HG03520 (cell line): ENCODE data around the gene MESP2.

Experiments
- ATAC-seq: cut with Tn5 transposase; IDR thresholded peaks from one replicate; pipeline ENCODE4 v1.9.1; 2021; ENCODE audit warnings: mild to moderate bottlenecking, moderate library complexity; ENCODE audit not compliant: unreplicated experiment

Gene MESP2

DNA sequence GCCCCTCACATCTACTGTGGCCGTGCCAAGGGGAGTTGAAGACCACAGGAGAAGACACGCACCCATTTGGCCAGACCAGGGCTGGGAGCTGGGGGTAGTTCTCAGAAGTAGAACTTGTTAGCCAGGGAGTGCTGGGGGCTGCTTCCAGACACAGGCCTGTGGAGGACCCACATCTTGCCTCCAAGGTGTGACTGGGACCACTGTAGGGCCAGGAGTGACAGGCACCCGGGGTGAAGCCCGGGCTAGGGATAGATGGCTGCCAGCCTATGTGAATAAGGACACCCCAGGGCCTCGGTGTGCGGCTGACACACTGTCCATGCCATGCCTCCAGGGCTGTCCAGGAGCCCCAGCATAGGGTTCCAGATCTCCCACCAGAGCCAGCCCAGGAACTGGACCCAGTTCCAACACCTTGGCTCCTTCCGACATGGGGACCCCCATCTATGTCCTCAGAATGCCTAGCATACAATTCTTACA, 36.8 kb downstream of the MESP2 start:
- ATAC-seq, result no peak

DNA sequence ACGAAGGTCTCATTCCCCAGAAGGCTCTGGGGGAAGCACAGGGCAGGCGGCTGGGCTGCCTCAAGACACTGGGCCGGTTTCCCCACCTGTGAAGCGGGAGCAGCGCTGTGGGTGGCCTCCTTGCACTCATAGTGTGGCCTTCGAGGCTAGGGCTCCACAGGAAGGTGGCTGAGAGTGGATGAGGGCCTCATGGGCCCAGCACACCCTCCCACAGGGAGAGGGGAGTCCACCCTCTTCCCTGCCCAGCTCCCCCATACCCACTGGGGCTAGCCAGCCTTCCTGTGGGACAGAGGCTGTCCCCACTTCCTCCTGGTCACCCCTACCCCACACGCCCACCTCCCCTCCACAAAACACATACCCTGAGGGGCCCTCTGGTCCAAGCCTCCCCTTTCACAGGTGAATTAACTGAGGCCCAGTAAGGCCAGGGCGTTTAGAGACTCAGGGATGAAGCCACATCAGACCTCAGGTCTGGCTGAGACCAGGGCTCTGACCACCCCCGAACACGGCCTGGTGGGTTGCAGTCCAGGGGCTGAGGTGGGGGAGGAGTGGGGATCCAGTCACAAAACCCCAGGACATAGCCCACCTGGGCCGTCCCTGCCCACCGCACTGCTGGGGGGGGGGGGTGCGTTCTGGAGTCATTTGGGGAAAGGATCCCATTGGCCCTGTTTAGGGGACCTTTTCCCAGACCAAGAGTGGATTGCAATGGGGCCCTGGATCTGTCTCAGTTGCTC, 37.4 kb downstream of the MESP2 start:
- no peak for ATAC-seq

DNA sequence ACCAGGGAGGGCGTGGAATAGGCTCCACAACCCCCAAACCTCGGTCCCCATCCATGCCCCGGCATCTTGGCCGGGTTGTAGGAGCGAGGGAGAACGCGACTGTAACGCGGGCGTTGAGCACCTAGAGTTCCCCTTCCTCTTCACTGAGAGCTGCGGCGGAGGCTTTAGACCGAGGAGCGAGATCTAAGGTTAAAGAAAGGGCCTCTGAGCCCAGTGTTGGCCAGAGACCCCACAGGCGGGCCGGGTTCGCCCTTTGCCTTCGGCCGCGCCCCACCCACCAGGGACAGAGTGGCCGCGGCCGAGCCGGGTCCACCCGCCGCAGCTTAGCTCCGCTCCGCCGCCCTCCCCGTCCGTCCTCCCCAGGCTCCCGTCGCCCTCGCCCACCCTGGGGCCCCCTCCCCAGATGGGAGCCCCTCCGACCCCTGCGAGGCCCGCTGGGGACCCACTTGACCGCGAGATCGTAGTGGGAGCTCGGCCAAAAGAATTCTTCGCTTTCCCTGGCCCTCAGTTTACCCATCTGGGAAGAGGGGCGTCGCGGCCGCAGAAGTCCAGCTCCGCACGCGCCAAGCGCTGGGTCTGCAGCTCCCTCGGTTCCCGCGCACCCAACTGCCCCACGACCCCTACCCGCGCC, 38.1 kb downstream of the MESP2 start:
- no peak for ATAC-seq

DNA sequence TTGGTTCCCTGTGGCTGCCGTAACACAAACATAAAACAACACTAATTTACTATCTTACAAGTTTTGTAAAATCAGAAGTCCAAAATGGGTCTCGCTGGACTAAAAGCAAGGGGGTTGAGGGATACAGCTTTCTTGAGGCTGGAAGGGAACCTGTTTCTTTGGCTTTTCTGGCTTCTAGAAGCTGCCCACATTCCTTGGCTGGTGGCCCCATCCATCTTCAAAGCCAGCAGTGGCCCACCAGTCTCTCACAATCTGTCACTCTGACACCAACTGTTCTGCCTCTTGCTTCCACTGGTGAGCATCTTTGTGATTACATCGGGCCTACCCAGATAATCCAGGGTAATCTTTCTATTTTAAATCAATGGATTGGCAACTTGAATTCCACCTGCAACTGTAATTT, 39.6 kb downstream of the MESP2 start:
- ATAC-seq, result no peak

DNA sequence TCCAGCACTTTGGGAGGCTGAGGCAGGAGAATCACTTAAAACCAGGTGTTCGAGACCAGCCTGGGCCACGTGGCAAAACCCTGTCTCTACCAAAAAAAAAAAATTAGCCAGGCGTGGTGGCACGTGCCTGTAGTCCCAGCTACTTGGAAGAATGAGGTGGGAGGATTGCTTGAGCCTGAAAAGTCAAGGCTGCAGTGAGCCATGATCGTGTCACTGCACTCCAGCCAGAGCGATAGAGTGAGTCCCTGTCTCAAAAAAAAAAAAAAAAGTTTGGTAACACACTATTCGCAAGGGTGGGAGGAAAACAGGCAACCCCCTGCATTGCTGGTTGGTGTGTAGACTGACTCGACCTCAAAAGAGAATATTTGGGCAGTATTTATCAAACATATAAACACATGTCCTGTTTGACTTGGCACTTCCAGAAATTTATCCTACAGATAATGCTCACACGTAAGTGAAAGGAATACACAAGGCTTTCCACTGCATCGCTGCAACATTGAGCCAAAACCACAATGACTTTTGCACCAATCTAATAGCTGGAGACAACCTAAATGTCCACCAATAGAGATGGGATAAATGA, 41.7 kb downstream of the MESP2 start:
- no peak for ATAC-seq

DNA sequence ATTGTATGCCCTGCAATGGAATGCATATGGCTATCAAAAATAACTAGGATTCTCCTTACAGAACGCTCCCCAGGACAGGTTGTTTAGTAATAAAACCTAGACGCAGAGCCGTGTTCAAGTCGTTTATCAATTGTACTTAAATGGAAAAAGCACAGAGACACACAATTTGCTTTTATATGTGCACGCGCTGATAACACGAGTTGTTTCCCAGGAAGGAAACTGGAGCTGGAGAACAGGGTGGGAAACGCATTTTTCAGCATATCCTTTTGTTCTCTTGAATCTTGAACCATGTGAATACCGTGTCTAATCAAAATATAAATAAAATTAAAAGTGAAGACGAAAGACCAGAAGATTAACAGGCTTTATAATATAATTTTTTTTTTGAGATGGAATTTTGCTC, 42.2 kb downstream of the MESP2 start:
- no peak for ATAC-seq

DNA sequence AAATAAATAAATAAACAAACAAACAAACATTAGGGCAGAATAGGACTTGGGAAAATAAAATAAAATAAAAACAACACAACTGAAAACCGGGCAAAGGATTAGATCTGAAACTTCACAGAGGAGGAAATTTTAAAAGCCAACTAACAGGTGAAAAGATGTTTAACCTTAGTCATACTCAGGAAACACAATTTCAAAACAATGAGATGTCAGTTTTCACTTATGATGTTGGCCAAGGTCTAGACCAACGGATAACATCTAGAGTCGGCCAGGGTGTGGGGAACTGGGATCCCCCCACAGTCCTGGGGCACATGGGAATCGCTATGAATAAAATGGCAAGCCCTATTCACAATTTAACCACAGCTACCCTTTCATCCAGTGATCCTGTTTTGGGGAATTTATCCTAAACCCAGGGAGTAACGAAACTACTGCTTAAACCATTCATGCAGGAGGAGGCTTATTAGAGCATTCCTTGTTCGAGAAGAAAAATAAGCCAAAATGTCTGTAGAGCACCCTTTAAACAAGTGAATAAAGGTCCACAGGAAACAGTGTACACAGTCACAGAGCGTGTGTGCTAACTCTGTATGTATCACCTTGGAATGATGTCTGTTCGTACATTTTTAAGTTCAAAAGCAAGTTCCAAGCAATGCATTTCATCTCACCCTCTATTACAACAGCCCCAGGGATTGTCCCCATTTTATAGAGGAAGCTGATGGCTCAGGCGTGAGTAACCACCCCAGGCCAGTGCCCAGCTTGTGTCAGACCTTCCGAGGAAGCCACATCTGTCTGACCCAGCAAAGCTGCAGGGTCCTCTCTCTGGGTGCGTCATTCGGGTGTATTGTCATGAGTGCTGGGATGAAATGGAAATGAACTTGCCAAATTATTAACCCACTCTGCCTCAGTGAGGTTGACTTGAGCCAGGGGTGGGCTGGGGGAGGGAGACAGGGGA, 44.8 kb downstream of the MESP2 start:
- no peak for ATAC-seq

DNA sequence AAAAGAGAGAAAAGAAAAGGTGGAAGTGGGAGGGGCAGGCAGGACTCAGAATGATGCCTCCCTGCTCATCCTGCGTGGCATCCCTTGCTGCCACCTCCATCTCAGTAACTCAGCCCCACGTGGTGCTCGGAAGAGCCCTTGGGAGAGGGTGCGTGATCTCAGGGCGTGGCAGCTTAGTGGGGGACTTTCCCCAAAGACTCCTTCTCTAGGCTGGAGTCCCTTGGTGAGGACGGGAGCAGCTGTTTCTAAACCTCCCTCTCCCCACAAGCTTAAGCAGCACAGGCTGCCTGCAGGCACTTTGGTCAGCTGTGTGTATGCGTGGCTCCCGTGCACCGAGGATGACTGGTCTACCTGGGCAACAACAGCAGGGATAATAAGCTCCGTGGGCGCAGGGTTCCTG, 45.9 kb downstream of the MESP2 start:
- ATAC-seq, result no peak

DNA sequence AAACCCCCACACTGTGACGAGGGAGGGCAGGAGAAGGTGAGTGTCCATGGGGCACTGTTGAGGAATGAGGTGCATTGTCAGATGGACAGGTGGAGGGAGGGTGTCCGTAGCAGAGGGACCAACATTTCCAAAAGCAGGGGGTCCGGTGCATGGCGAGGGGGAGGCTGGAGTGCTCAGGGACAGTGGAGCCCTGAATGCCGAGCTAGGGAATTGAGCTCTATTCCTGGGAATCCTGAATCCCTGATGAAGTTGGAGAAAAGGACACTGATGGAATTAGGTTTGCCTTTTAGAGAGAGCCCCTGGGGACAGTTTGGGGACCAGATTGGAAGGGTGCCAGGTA, 46.4 kb downstream of the MESP2 start:
- no peak for ATAC-seq

DNA sequence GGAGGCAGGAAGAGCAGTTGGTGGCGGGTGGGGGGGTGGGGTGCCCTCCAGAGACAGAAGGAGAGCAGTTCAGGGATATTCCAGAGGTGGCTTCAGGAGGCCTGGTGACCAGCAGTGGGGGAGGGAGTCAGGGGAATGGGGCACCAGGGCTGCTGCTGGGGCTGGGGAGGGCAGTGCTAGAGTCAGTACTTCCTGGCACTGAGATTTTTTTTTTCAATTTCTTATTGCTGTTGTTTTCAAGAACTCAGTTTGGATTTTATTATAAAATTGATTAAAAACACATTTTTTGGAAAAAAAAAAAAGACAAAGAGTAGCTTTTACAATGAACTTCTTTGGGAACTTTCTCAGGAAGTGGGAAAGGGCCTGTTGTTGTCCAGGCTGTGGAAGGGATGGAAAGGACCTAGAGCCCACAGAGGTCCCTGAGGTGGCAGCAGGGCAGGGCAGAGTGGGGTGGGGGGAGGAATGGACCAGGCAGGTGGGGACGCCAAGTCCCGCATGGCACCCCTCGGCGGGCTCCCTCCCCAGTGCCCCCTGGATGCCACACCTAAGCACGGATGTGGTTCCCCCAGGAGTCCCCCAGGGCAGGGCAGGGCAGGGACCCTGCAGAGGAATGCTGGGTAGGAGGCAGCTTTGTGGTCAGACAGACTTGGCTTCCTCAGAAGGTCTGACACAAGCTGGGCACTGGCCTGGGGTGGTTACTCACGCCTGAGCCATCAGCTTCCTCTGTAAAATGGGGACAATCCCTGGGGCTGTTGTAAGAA, 47.0 kb downstream of the MESP2 start:
- ATAC-seq, result no peak

DNA sequence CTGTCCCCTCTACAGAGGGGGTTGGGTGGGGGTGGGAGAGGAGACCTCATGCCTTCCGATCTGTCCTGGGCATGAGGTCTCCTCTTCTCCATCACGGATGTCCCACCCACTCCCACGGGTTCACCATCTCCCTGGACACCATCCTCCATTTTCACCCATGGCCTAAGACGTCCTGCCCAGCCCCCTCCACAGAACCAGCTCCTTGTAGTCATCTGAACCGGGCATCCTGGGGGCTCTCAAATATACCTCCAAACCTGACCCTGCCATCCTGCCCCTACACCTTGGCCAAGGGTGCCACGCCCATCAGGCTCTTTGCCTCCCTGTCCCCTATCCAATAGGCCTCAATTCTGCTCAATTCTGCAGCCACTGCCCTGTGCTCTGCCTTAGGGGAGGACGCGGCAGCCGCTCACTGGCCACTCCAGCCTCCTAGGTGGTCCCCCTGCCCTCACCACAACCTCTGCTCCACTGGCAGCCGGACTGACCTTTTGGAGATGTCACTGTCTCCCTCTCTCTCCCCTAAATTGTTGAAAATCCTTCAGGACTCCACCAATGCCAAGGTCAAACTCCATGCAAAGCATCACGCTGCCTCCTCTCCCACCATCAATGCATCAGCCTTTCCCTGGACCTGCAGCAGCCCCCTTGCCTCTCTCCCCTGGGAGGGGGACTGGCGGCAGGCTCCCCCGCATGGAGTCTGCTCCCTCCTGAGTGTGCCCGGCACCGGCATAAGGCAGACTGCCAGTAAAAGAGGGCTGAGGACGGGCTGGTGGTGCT, 47.9 kb downstream of the MESP2 start:
- no peak for ATAC-seq

DNA sequence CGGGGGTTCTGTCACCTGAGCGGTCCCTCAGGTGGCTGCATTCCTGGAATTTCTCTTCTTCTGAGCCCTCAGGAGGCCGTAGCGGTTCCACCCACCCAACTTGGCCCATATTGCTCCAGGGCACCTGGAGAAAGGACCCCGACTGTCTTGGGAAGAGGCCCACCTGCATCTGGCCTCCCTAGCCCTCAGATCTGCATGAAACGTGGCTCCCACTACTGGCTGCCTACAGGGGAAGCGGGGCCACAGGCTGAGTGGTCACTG, 48.4 kb downstream of the MESP2 start:
- ATAC-seq, result no peak

DNA sequence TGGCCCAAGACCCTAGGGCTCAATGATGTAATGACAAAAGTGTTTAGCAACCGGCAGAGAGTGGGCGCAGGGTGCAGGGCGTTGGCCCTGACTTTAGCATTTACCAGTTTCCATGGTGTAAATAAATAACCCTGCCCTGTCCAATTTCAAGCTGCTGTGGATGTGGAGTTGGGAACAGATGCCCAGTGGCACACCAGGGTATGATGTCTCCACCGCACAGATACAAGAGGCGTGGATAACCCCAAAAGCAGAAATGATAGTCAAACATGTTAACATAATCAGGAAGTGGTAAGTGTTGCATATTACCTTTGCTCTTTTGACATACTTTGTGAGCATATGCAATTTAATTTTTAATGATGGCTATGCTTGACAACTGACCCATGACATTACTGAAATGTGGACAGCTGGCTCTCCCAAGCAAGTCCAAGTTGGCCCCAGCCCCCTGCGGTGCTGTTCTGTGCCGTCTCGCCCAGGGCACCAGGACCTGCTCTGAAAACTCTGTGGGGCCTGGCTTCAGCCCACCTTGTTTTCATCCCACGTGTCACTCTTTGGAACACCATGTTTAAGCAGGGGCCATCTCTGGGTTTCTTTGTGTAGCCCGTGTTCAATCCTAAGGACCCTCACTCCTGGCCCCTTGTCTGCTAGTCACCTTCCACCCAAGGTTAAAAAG, 49.3 kb downstream of the MESP2 start:
- ATAC-seq, result no peak

DNA sequence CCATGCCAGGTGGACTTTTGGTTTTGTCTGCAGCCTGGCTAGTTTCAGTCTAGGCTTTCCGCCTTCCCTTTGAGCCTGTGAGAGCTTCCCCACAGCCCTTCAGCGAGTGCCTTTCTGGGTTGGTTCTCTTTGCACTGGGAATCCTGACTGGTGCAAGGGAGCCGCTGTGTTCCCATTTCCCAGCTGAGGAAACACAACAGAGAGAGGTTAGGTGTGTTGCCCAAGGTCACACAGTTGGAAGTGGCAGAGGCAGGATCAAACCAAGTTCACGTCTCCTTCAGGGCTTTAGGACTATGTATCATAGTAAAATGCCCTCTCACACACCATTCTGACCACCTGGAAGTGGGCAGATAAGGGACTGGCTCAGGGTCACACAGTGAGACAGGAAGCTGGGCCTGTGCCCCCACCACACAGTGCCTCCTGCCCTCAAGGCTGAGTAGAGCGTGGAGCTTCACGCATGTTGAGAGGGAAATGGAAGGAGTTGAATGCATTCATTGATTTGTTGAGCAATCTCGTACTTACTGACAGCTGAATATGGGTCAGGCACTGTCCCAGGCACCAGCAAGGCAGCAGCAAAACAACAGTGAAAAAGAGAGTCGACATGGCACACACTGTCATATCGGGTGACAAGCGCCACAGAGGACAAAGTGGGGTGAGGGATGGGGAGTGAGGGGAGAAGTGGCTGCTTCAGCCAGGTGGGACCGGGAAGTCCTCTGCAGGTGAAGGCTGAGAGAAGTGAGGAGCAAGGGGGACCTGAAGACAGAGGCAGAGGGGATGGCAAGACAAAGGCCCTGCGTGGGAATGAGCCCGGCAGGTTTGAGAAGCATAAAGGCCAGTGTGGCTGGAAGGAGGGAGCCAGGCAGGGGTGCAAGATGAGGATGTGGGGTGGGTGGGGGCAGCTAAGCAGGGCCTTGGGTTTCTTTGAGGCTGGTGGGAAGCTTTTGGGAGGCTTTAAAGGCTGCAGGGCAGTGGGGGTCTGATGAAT, 50.8 kb downstream of the MESP2 start:
- ATAC-seq, result no peak

DNA sequence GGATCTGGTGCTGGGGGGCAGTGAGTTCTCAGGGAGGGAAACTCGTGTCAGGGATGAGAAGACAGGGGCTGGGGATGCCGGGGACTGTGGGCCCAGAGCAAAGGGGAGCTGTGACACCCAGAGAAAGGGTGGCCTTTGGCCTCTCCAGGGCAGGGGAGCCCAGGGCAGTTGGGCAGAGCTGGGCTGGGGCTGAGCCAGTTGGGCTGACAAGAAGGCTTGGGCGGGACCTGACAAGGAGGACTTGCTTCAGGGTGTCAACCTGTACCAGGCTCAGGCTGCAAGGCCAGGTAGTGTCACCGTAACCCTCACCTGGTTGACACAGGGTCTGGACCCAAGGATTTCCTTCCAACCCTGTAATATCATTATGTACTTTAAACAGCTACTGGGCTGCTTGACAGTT, 51.7 kb downstream of the MESP2 start:
- no peak for ATAC-seq
